ENCODE data around the gene TNFSF15. TPM values are rescaled to one million over a fixed set of nuclear protein-coding genes. Genes with fewer than 3 reads are reported as not detected.

Gene TNFSF15
- under 1 TPM in 1 of 2 donors, not detected in 1; 0.06 TPM for total RNA-seq
- polyA plus RNA-seq (ENCODE audit: insufficient read depth, low read depth, low replicate concordance), result 0.40 TPM
- long read RNA-seq, donor 1, result 0 reads
- long read RNA-seq, donor 2, partial matches to known transcripts, result 0 of 1 reads
- long read RNA-seq, donor 2, other reads (novel, unspliced or antisense), result 0 of 1 reads

GRCh38 chr9:114805670-114806525 is at the start of gene TNFSF15:
Gene TNFSF15, minus strand, starts transcription at chr9:114806039. Its CDS starts 27 bp downstream, at chr9:114806012.
- 37 to 38% methylated on average over 6 to 8 of the region's 8 CpGs for WGBS, 2 donors
- H3K27me3 ChIP-seq, result no peaks in the 10 kb centered on the region
- H3K27ac ChIP-seq, result no peak within 1 kb of the TSS
- DNase-seq, result no peak
- intact Hi-C loops (cut with DNase I; ENCODE audit: low total_unique reads), result no loop called here
- no peaks in the 10 kb centered on the region for H3K9me3 ChIP-seq
- H3K4me3 ChIP-seq, result no peak within 1 kb of the TSS
- no peaks in the 10 kb centered on the region for H3K36me3 ChIP-seq (ENCODE audit: low read depth, missing control alignments)
- H3K4me1 ChIP-seq, result peaks cover 4% of the 10 kb centered on the region
- TF ChIP-seq POLR2A (IDR thresholded peaks at IDR 0.05), result no peak
- TF ChIP-seq, protein P1, sequence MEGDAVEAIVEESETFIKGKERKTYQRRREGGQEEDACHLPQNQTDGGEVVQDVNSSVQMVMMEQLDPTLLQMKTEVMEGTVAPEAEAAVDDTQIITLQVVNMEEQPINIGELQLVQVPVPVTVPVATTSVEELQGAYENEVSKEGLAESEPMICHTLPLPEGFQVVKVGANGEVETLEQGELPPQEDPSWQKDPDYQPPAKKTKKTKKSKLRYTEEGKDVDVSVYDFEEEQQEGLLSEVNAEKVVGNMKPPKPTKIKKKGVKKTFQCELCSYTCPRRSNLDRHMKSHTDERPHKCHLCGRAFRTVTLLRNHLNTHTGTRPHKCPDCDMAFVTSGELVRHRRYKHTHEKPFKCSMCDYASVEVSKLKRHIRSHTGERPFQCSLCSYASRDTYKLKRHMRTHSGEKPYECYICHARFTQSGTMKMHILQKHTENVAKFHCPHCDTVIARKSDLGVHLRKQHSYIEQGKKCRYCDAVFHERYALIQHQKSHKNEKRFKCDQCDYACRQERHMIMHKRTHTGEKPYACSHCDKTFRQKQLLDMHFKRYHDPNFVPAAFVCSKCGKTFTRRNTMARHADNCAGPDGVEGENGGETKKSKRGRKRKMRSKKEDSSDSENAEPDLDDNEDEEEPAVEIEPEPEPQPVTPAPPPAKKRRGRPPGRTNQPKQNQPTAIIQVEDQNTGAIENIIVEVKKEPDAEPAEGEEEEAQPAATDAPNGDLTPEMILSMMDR (IDR thresholded peaks at IDR 0.05), result no peak

DNA sequence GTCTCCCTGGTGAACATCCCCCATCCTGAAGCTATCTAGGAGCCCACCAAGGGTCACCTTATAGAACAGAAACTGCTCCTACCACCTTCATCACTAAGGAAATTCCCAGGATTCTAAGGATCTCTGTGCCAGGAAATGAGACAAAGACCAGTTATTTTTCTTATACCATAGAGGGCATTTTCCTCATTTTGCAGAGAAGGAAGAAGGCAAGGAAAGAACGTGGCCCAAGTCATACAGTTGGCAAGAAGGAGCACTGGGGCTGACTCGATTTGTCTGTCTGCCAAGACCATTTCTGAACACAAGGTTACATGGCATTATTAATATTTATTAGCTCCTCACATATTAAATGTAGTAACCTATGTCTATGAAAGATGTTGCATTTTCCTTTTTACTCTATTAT is 49.6 kb upstream of the TNFSF15 start:
- WGBS, 2 donors, result 64 to 71% methylated on average over 2 of the region's 2 CpGs
- no peaks in the 10 kb centered on the region for H3K27me3 ChIP-seq
- no peak overlapping the region for H3K27ac ChIP-seq
- H3K9me3 ChIP-seq, result no peaks in the 10 kb centered on the region
- TF ChIP-seq POLR2A (IDR thresholded peaks at IDR 0.05), result no peak
- TF ChIP-seq, protein P1 (IDR thresholded peaks at IDR 0.05), result no peak
- intact Hi-C loops (cut with DNase I; ENCODE audit: low total_unique reads), result no loop called here
- H3K4me1 ChIP-seq, result no peaks in the 10 kb centered on the region
- H3K36me3 ChIP-seq (ENCODE audit: low read depth, missing control alignments), result no peaks in the 10 kb centered on the region
- H3K4me3 ChIP-seq, result no peak overlapping the region
- no peak for DNase-seq

DNA sequence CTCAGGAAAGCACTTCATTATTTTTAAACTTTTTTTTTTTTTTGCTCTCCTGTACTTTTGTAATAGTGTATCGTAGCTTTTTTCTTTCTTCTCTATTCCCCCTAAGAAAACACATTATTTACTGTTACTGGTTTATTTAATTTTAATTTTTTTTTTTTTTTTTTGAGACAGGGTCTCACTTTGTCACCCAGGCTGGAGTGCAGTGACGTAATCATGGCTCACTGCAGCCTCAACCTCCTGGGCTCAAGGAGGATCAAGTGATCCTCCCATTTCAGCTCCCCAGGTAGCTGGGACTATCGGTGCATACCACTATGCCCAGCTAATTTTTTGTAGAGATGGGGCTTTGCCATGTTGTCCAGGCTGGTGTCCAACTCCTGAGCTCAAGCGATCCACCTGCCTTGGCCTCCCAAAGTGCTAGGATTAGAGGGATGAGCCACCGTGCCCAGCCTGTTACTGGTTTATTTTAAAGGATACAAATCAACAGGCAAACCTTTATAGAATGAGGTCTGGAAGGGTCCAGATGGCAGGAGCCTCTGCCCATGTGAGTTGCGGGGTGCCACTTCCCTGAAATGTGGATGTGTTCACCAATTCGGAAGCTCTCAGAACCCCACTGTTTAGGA is 49.0 kb upstream of the TNFSF15 start:
- 92 to 93% methylated on average over 7 of the region's 7 CpGs for WGBS, 2 donors
- no peaks in the 10 kb centered on the region for H3K9me3 ChIP-seq
- H3K36me3 ChIP-seq (ENCODE audit: low read depth, missing control alignments), result no peaks in the 10 kb centered on the region
- intact Hi-C loops (cut with DNase I; ENCODE audit: low total_unique reads), result no loop called here
- no peaks in the 10 kb centered on the region for H3K4me1 ChIP-seq
- no peak overlapping the region for H3K4me3 ChIP-seq
- H3K27ac ChIP-seq, result no peak overlapping the region
- H3K27me3 ChIP-seq, result no peaks in the 10 kb centered on the region
- no peak for TF ChIP-seq POLR2A (IDR thresholded peaks at IDR 0.05)
- TF ChIP-seq, protein P1 (IDR thresholded peaks at IDR 0.05), result no peak
- no peak for DNase-seq

- no peak for DNase-seq
- H3K27me3 ChIP-seq, result no peaks in the 10 kb centered on the region
- intact Hi-C loops (cut with DNase I; ENCODE audit: low total_unique reads), result no loop called here
- H3K4me1 ChIP-seq, result no peaks in the 10 kb centered on the region
- no peak overlapping the region for H3K4me3 ChIP-seq
- 83 to 85% methylated on average over 3 of the region's 3 CpGs for WGBS, 2 donors
- TF ChIP-seq, protein P1 (IDR thresholded peaks at IDR 0.05), result no peak
- no peak for TF ChIP-seq POLR2A (IDR thresholded peaks at IDR 0.05)
- no peaks in the 10 kb centered on the region for H3K9me3 ChIP-seq
- no peak overlapping the region for H3K27ac ChIP-seq
- H3K36me3 ChIP-seq (ENCODE audit: low read depth, missing control alignments), result no peaks in the 10 kb centered on the region
Measured at GRCh38 chr9:114853071-114853855, 47.4 kb upstream of the TNFSF15 start.
